Lower lobe of right lung (tissue), 2 donors: ENCODE measurements around the gene NKAP. TPM values are rescaled to one million over a fixed set of nuclear protein-coding genes. Genes with fewer than 3 reads are reported as not detected.

ENCODE experiments used
- ATAC-seq, 2 donors: fragments of 200-7000 bp; cut with Tn5 transposase; one replicate each; pipeline ENCODE4 v1.9.1; 2020 to 2022; ENCODE audit warnings: mild to moderate bottlenecking in 2 of 2, moderate library complexity in 2 of 2
- DNase-seq: peaks from one replicate; pipeline ENCODE4 v3.0.0-alpha.2; 2020
- H3K27ac ChIP-seq: fragments of 200-600 bp; one replicate; pipeline ENCODE4 v1.8.0; 2022
- H3K27me3 ChIP-seq: fragments of 200-600 bp; one replicate; pipeline ENCODE4 v1.8.0; 2022; ENCODE audit warnings: low read depth
- H3K36me3 ChIP-seq: fragments of 200-600 bp; one replicate; pipeline ENCODE4 v1.8.0; 2022; ENCODE audit warnings: mild to moderate bottlenecking
- H3K4me1 ChIP-seq: fragments of 200-600 bp; one replicate; pipeline ENCODE4 v1.8.0; 2022
- H3K4me3 ChIP-seq: fragments of 200-600 bp; one replicate; pipeline ENCODE4 v1.8.0; 2022; ENCODE audit warnings: mild to moderate bottlenecking
- H3K9me3 ChIP-seq: fragments of 200-600 bp; one replicate; pipeline ENCODE4 v1.8.0; 2022
- CTCF ChIP-seq: fragments of 200-600 bp; IDR thresholded peaks from one replicate; pipeline ENCODE4 v1.8.0; 2022; ENCODE audit warnings: antibody characterized with exemption, mild to moderate bottlenecking
- intact Hi-C: fragments of 100-400 bp; cut with DNase I; formaldehyde crosslinking; loops from one replicate; pipeline ENCODE4 v1.11.0; 2022
- long read RNA-seq: library from polyadenylated mRNA; unstranded; transcript quantifications from one replicate; pipeline ENCODE4 v2.0.0, GENCODE V29; 2021
- total RNA-seq: library from RNA; stranded (reverse); fragmentation: NEBNext Ultra II Directional; extraction: Animal tissue kit (Norgen Biotek cat#: 25700); gene quantifications from one replicate; pipeline ENCODE4 v1.2.1, GENCODE V29; 2021
- donor health status: DM: no; HTN: yes; CAD: no; lungs with severe emphysema.

NKAP gene
- 8.8 TPM for total RNA-seq
- long read RNA-seq, full-length matches to known transcripts: 15 of 29 reads
- long read RNA-seq, partial matches to known transcripts: 12 of 29 reads
- long read RNA-seq, other reads (novel, unspliced or antisense): 2 of 29 reads

GRCh38 chrX:119943185-119943988 lies at the start of gene NKAP:
NKAP (minus strand) TSS chrX:119943751; CDS start chrX:119943605, 146 bp downstream.
- Histone ChIP-seq H3K4me1 (peaks cover 15% of the 10 kb centered on the region), H3K9me3 (no peaks in the 10 kb centered on the region), H3K27me3 (no peaks in the 10 kb centered on the region), H3K4me3 (peak within 1 kb of the TSS; percentile 76), H3K36me3 (no peaks in the 10 kb centered on the region), H3K27ac (peak within 1 kb of the TSS; percentile 88)
- peak; percentile 80 for DNase-seq
- no peak for TF ChIP-seq CTCF
- intact Hi-C loops: no loop called here
- peak; percentile 96 to 98 for ATAC-seq

- no peak for TF ChIP-seq CTCF
- H3K9me3 ChIP-seq: no peaks in the 10 kb centered on the region
- ATAC-seq: peak in 1 of 2 donors; percentile 64
- peak overlapping the region; percentile 39 for H3K4me3 ChIP-seq
- DNase-seq: peak; percentile 47
- no peak overlapping the region for H3K27ac ChIP-seq
- H3K36me3 ChIP-seq: no peaks in the 10 kb centered on the region
- peaks cover 71% of the 10 kb centered on the region for H3K27me3 ChIP-seq
- intact Hi-C loops: no loop called here
- H3K4me1 ChIP-seq: peaks cover 13% of the 10 kb centered on the region
Observed at GRCh38 chrX:119991005-119991787, 47.6 kb upstream of the NKAP start.

GRCh38 chrX:119990556-119991004 lies 47.0 kb upstream of the NKAP start:
- H3K4me1 ChIP-seq: peaks cover 13% of the 10 kb centered on the region
- no peak for TF ChIP-seq CTCF
- ATAC-seq (peak in 1 of 2 donors; percentile 49), DNase-seq (no peak)
- H3K27me3 ChIP-seq: peaks cover 65% of the 10 kb centered on the region
- no peaks in the 10 kb centered on the region for H3K9me3 ChIP-seq
- no peaks in the 10 kb centered on the region for H3K36me3 ChIP-seq
- H3K27ac ChIP-seq: no peak overlapping the region
- intact Hi-C loops: no loop called here
- peak overlapping the region; percentile 39 for H3K4me3 ChIP-seq

- Histone ChIP-seq H3K4me3 (no peak overlapping the region), H3K9me3 (no peaks in the 10 kb centered on the region), H3K36me3 (no peaks in the 10 kb centered on the region), H3K27me3 (peaks cover 59% of the 10 kb centered on the region), H3K4me1 (peaks cover 13% of the 10 kb centered on the region), H3K27ac (no peak overlapping the region)
- intact Hi-C loops: no loop called here
- no peak for TF ChIP-seq CTCF
- no peak for DNase-seq
- no peak for ATAC-seq
Observed at GRCh38 chrX:119989905-119990555, 46.5 kb upstream of the NKAP start.

GRCh38 chrX:119986203-119986602 lies 42.7 kb upstream of the NKAP start:
- Histone ChIP-seq H3K9me3 (no peaks in the 10 kb centered on the region), H3K4me3 (no peak overlapping the region), H3K27ac (no peak overlapping the region), H3K27me3 (peaks cover 22% of the 10 kb centered on the region), H3K36me3 (no peaks in the 10 kb centered on the region), H3K4me1 (peaks cover 6% of the 10 kb centered on the region)
- DNase-seq: no peak
- ATAC-seq: no peak
- intact Hi-C loops: no loop called here
- no peak for TF ChIP-seq CTCF
